Mucosa of stomach (tissue), 1 donor: Measurements from ENCODE around the gene MMP10.
"Not testable (repeated sequence)": the region's sequence is repeated elsewhere in the genome, so short reads cannot be mapped to it uniquely, and the experiment has no call there.

Experiments used
- H3K27me3 ChIP-seq: one replicate; pipeline ENCODE4 v1.7.0; 2013; ENCODE audit warnings: mild to moderate bottlenecking, low read length; ENCODE audit not compliant: control insufficient read depth, insufficient read depth
- H3K36me3 ChIP-seq: one replicate; pipeline ENCODE4 v1.7.0; 2013; ENCODE audit warnings: low read length; ENCODE audit not compliant: control insufficient read depth, insufficient read depth
- H3K4me1 ChIP-seq: one replicate; pipeline ENCODE4 v1.7.0; 2013; ENCODE audit warnings: mild to moderate bottlenecking, low read length; ENCODE audit not compliant: control insufficient read depth, insufficient read depth
- H3K4me3 ChIP-seq: one replicate; pipeline ENCODE4 v1.7.0; 2013; ENCODE audit warnings: low read length
- H3K9ac ChIP-seq: one replicate; pipeline ENCODE4 v1.7.0; 2013; ENCODE audit warnings: mild to moderate bottlenecking, low read length, moderate library complexity
- H3K9me3 ChIP-seq: one replicate; pipeline ENCODE4 v1.7.0; 2013; ENCODE audit warnings: mild to moderate bottlenecking, low read length, moderate library complexity; ENCODE audit not compliant: control insufficient read depth
- donor health status: Pancreatic carcinoma.

The MMP10 gene

GRCh38 chr11:102749101-102749722 is 31.2 kb downstream of the MMP10 start:
- Histone ChIP-seq H3K27me3 (no peaks in the 10 kb centered on the region), H3K9me3 (no peaks in the 10 kb centered on the region), H3K36me3 (no peaks in the 10 kb centered on the region), H3K9ac (no peak overlapping the region), H3K4me1 (no peaks in the 10 kb centered on the region), H3K4me3 (no peak overlapping the region)

- H3K4me3 ChIP-seq: not testable (repeated sequence)
Measured at GRCh38 chr11:102746746-102747578, 33.5 kb downstream of the MMP10 start.

GRCh38 chr11:102734650-102735049 is 45.8 kb downstream of the MMP10 start:
- H3K27me3 ChIP-seq: no peaks in the 10 kb centered on the region
- H3K9ac ChIP-seq: no peak overlapping the region
- H3K36me3 ChIP-seq: no peaks in the 10 kb centered on the region
- H3K4me1 ChIP-seq: no peaks in the 10 kb centered on the region
- no peak overlapping the region for H3K4me3 ChIP-seq
- H3K9me3 ChIP-seq: no peaks in the 10 kb centered on the region

More at GRCh38 chr11:102746746-102747578, 33.5 kb downstream of the MMP10 start:
- H3K9me3 ChIP-seq, H3K4me1 ChIP-seq, H3K27me3 ChIP-seq, H3K9ac ChIP-seq, H3K36me3 ChIP-seq: not testable (repeated sequence)

GRCh38 chr11:102733232-102733875 is 47.1 kb downstream of the MMP10 start:
- Histone ChIP-seq H3K9ac (no peak overlapping the region), H3K4me1 (no peaks in the 10 kb centered on the region), H3K27me3 (no peaks in the 10 kb centered on the region), H3K9me3 (no peaks in the 10 kb centered on the region), H3K36me3 (no peaks in the 10 kb centered on the region), H3K4me3 (no peak overlapping the region)

GRCh38 chr11:102730944-102731343 is 49.5 kb downstream of the MMP10 start:
- H3K4me3 ChIP-seq, H3K9me3 ChIP-seq, H3K4me1 ChIP-seq: not testable (repeated sequence)

GRCh38 chr11:102729849-102730815 is 50.3 kb downstream of the MMP10 start:
- H3K4me3 ChIP-seq: no peak overlapping the region
- H3K4me1 ChIP-seq: no peaks in the 10 kb centered on the region
- no peak overlapping the region for H3K9ac ChIP-seq
- H3K27me3 ChIP-seq: no peaks in the 10 kb centered on the region
- no peaks in the 10 kb centered on the region for H3K9me3 ChIP-seq
- H3K36me3 ChIP-seq: no peaks in the 10 kb centered on the region

More at GRCh38 chr11:102730944-102731343, 49.5 kb downstream of the MMP10 start:
- not testable (repeated sequence) for H3K27me3 ChIP-seq, H3K36me3 ChIP-seq, H3K9ac ChIP-seq

- Histone ChIP-seq H3K9ac (no peak overlapping the region), H3K9me3 (no peaks in the 10 kb centered on the region), H3K4me1 (no peaks in the 10 kb centered on the region), H3K27me3 (no peaks in the 10 kb centered on the region), H3K4me3 (no peak overlapping the region), H3K36me3 (no peaks in the 10 kb centered on the region)
Measured at GRCh38 chr11:102727890-102728289, 52.5 kb downstream of the MMP10 start.

GRCh38 chr11:102724904-102725500 is 55.4 kb downstream of the MMP10 start, which contains the start of gene MMP8:
MMP8 (minus strand) TSS chr11:102724954; CDS start chr11:102724855, 99 bp downstream.
- Histone ChIP-seq H3K9me3 (no peaks in the 10 kb centered on the region), H3K9ac (no peak within 1 kb of the TSS), H3K36me3 (no peaks in the 10 kb centered on the region), H3K4me1 (no peaks in the 10 kb centered on the region), H3K4me3 (no peak within 1 kb of the TSS), H3K27me3 (no peaks in the 10 kb centered on the region)

- Histone ChIP-seq H3K4me3 (no peak overlapping the region), H3K9me3 (no peaks in the 10 kb centered on the region), H3K36me3 (no peaks in the 10 kb centered on the region), H3K9ac (no peak overlapping the region), H3K27me3 (no peaks in the 10 kb centered on the region), H3K4me1 (no peaks in the 10 kb centered on the region)
Measured at GRCh38 chr11:102722821-102723220, 57.6 kb downstream of the MMP10 start.
